AG04449 (cell line): ENCODE results near the gene ATP9B.

Source experiments
- CTCF ChIA-PET: fragments of 350-600 bp; formaldehyde crosslinking; extraction: SDS; loops from one replicate; lab custom pipeline; 2021; ENCODE audit warnings: antibody characterized with exemption; lab: Yijun Ruan, JAX
- POLR2A ChIA-PET: fragments of 400-600, 350-600 bp; formaldehyde crosslinking; extraction: SDS; loops from one replicate; lab custom pipeline; 2020; ENCODE audit warnings: antibody characterized with exemption, inconsistent platforms; lab: Yijun Ruan, JAX
- DNase-seq: peaks from one replicate; pipeline ENCODE4 v3.0.0-alpha.2; 2010; ENCODE audit warnings: low read depth, low spot score
- H3K4me3 ChIP-seq: 2 replicates; pipeline ENCODE4 v1.5.1; 2011; ENCODE audit warnings: low read depth, mild to moderate bottlenecking, control low read depth, low read length
- CTCF ChIP-seq: IDR thresholded peaks from one replicate; pipeline ENCODE4 v1.5.1; 2011; ENCODE audit warnings: mild to moderate bottlenecking, moderate library complexity, low read length, control low read depth, inconsistent platforms; ENCODE audit not compliant: insufficient read depth; ENCODE audit errors: missing control alignments

ATP9B gene

GRCh38 chr18:79423211-79424007, 354.2 kb downstream of the ATP9B start:
- no peak for TF ChIP-seq CTCF
- H3K4me3 ChIP-seq = no peak overlapping the region
- ChIA-PET POLR2A (no interaction called here), CTCF (no interaction called here)
- no peak for DNase-seq

GRCh38 chr18:79424008-79424565, 354.9 kb downstream of the ATP9B start:
- no peak for TF ChIP-seq CTCF
- no peak for DNase-seq
- POLR2A ChIA-PET = no interaction called here
- CTCF ChIA-PET = no interaction called here
- no peak overlapping the region for H3K4me3 ChIP-seq

- TF ChIP-seq CTCF = no peak
- CTCF ChIA-PET = no interaction called here
- no peak for DNase-seq
- POLR2A ChIA-PET = no interaction called here
- H3K4me3 ChIP-seq = no peak overlapping the region
Measured at GRCh38 chr18:79424880-79425568, 355.8 kb downstream of the ATP9B start.

- H3K4me3 ChIP-seq = no peak overlapping the region
- DNase-seq = no peak
- ChIA-PET CTCF (no interaction called here), POLR2A (no interaction called here)
- TF ChIP-seq CTCF = no peak
Measured at GRCh38 chr18:79425569-79425886, 356.3 kb downstream of the ATP9B start.

- CTCF ChIA-PET = no interaction called here
Measured at GRCh38 chr18:79426376-79427300, 357.4 kb downstream of the ATP9B start.

More at GRCh38 chr18:79426376-79427300, 357.4 kb downstream of the ATP9B start:
- POLR2A ChIA-PET = no interaction called here
- no peak for DNase-seq
- H3K4me3 ChIP-seq = no peak overlapping the region
- no peak for TF ChIP-seq CTCF
